Transverse colon (tissue), 3 donors: ENCODE measurements around the gene GOLGA3.

Experiments used
- POLR2A ChIP-seq: fragments of 450-650 bp; IDR thresholded peaks from one replicate; pipeline ENCODE4 v1.6.1; 2016; ENCODE audit warnings: antibody characterized with exemption, mild to moderate bottlenecking, moderate library complexity
- TF ChIP-seq, protein P1 (sequence below), 5 experiments: fragments of 200-600 bp in 3 of 5; fragments of 450-650 bp in 2 of 5; sonication (generic) in 3 of 5; IDR thresholded peaks; 1 replicate in 2 of 5; 2 replicates in 3 of 5; pipeline ENCODE4 v1.5.1; 2016 to 2017; ENCODE audit warnings: antibody characterized with exemption in 5 of 5, inconsistent platforms in 3 of 5, mild to moderate bottlenecking in 2 of 5, moderate library complexity in 1 of 5

DNA sequence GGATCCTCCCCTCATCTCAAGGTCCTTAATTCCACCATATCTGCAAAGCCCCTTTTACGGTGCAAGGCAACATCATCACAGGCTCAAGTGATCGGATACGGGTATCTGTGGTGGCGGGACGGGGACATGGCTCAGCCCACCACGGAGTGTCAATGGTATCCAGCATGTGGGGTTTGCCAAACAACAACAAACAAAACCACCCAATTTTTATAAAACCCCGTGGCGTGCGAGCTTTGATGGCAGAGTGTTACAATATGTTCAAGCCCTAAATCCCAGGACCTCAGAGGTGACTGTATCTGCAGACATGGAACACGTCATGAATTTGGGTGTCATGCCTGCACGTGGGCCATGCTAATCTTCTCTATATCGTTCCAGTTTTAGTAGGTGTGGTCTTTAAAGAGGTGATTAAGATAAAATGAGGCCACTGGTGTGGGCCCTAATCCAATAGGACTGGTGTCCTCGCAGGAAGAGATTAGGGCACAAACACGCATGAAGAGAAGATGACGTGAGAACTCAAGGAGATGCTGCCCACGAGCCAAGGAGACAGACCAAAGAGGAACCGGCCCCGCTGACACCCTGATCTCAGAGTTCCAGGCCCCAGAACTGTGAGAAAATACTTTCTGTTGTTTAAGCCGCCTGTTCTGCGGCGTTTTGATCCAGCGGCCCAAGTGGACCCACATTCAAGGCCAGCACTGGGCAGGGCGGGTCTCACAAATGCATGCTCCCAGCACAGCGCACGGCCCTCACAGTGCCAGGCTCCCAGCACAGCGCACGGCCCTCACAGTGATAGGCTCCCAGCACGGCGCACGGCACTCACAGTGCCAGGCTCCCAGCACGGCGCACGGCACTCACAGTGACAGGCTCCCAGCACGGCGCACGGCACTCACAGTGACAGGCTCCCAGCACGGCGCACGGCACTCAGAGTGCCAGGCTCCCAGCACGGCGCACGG, 6.7 kb upstream of the GOLGA3 start:
- TF ChIP-seq POLR2A, result no peak
- TF ChIP-seq, protein P1, sequence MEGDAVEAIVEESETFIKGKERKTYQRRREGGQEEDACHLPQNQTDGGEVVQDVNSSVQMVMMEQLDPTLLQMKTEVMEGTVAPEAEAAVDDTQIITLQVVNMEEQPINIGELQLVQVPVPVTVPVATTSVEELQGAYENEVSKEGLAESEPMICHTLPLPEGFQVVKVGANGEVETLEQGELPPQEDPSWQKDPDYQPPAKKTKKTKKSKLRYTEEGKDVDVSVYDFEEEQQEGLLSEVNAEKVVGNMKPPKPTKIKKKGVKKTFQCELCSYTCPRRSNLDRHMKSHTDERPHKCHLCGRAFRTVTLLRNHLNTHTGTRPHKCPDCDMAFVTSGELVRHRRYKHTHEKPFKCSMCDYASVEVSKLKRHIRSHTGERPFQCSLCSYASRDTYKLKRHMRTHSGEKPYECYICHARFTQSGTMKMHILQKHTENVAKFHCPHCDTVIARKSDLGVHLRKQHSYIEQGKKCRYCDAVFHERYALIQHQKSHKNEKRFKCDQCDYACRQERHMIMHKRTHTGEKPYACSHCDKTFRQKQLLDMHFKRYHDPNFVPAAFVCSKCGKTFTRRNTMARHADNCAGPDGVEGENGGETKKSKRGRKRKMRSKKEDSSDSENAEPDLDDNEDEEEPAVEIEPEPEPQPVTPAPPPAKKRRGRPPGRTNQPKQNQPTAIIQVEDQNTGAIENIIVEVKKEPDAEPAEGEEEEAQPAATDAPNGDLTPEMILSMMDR (IDR thresholded peaks at IDR 0.05), result no peak
